H1 (cell line): Measurements from ENCODE around the gene PLAAT2. TPM values are rescaled to one million over a fixed set of nuclear protein-coding genes. Genes with fewer than 3 reads are reported as not detected.

Experiments
- CTBP2 ChIP-seq: IDR thresholded peaks from 2 replicates; pipeline ENCODE4 v1.7.0; 2011; ENCODE audit warnings: borderline replicate concordance, mild to moderate bottlenecking, moderate library complexity, mixed read lengths, low read length; ENCODE audit not compliant: insufficient read depth, insufficient read length
- PHF8 ChIP-seq: fragments of 200-600 bp; sonication (generic); conservative IDR thresholded peaks from 2 replicates; pipeline ENCODE4 v1.7.1; 2012; ENCODE audit warnings: low read depth, mild to moderate bottlenecking, inconsistent platforms, low read length, moderate library complexity
- YY1 ChIP-seq: IDR thresholded peaks from 2 replicates; pipeline ENCODE4 v1.6.1; 2011; ENCODE audit warnings: low read depth, mild to moderate bottlenecking, low read length
- polyA plus RNA-seq, 7 experiments: library from polyadenylated mRNA; depleted of rRNA in 3 of 7; stranded (reverse) in 5 of 7; unstranded in 2 of 7; fragments of >200 nt in 5 of 7; fragments of 200-250 nt in 2 of 7; gene quantifications; 1 replicate in 5 of 7; 2 replicates in 1 of 7; 4 replicates in 1 of 7; pipeline versions ENCODE4 v1.2.1 to v1.2.3, GENCODE V29; 2011 to 2013; ENCODE audit warnings: missing spikeins in 2 of 7, mixed read lengths in 2 of 7
- total RNA-seq: library from RNA; stranded (reverse); fragmentation: NEBNext Ultra II Directional; extraction: Animal tissue kit (Norgen Biotek cat#: 25700); gene quantifications from 2 replicates; pipeline ENCODE4 v1.2.1, GENCODE V29; 2021
- TF ChIP-seq, protein P1 (sequence below): fragments of 300-600 bp; sonication (generic); IDR thresholded peaks from 2 replicates; pipeline ENCODE4 v1.7.1; 2012; ENCODE audit warnings: low read length, moderate library complexity, mild to moderate bottlenecking, inconsistent platforms; ENCODE audit not compliant: insufficient replicate concordance

Gene PLAAT2
- total and polyA plus RNA-seq, 2 of the 8 experiments (the other 6 are each of a cell fraction or from before 2014, with no cell fraction given) = 0.39 TPM; not detected in 1

DNA sequence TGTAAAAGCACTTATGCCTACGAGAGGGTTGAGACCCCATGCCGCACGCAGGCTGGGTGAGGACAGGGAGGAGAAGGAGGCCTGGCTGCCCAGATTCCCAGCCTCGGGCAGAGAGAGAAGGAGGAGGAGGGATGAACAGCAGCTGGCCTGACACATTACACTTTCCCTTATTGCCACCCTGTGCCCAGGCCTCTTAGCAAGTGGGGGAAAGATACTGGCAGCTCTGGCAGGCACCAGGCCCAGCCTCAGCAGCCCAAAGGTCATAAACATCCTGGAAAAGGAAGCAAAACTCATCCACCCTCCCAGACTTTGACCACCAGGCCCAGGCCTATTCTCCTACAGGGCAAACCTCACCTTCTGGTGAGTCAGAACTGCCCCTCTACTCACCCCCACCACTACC, 46.4 kb upstream of the PLAAT2 start (continued):
- TF ChIP-seq, protein P1, sequence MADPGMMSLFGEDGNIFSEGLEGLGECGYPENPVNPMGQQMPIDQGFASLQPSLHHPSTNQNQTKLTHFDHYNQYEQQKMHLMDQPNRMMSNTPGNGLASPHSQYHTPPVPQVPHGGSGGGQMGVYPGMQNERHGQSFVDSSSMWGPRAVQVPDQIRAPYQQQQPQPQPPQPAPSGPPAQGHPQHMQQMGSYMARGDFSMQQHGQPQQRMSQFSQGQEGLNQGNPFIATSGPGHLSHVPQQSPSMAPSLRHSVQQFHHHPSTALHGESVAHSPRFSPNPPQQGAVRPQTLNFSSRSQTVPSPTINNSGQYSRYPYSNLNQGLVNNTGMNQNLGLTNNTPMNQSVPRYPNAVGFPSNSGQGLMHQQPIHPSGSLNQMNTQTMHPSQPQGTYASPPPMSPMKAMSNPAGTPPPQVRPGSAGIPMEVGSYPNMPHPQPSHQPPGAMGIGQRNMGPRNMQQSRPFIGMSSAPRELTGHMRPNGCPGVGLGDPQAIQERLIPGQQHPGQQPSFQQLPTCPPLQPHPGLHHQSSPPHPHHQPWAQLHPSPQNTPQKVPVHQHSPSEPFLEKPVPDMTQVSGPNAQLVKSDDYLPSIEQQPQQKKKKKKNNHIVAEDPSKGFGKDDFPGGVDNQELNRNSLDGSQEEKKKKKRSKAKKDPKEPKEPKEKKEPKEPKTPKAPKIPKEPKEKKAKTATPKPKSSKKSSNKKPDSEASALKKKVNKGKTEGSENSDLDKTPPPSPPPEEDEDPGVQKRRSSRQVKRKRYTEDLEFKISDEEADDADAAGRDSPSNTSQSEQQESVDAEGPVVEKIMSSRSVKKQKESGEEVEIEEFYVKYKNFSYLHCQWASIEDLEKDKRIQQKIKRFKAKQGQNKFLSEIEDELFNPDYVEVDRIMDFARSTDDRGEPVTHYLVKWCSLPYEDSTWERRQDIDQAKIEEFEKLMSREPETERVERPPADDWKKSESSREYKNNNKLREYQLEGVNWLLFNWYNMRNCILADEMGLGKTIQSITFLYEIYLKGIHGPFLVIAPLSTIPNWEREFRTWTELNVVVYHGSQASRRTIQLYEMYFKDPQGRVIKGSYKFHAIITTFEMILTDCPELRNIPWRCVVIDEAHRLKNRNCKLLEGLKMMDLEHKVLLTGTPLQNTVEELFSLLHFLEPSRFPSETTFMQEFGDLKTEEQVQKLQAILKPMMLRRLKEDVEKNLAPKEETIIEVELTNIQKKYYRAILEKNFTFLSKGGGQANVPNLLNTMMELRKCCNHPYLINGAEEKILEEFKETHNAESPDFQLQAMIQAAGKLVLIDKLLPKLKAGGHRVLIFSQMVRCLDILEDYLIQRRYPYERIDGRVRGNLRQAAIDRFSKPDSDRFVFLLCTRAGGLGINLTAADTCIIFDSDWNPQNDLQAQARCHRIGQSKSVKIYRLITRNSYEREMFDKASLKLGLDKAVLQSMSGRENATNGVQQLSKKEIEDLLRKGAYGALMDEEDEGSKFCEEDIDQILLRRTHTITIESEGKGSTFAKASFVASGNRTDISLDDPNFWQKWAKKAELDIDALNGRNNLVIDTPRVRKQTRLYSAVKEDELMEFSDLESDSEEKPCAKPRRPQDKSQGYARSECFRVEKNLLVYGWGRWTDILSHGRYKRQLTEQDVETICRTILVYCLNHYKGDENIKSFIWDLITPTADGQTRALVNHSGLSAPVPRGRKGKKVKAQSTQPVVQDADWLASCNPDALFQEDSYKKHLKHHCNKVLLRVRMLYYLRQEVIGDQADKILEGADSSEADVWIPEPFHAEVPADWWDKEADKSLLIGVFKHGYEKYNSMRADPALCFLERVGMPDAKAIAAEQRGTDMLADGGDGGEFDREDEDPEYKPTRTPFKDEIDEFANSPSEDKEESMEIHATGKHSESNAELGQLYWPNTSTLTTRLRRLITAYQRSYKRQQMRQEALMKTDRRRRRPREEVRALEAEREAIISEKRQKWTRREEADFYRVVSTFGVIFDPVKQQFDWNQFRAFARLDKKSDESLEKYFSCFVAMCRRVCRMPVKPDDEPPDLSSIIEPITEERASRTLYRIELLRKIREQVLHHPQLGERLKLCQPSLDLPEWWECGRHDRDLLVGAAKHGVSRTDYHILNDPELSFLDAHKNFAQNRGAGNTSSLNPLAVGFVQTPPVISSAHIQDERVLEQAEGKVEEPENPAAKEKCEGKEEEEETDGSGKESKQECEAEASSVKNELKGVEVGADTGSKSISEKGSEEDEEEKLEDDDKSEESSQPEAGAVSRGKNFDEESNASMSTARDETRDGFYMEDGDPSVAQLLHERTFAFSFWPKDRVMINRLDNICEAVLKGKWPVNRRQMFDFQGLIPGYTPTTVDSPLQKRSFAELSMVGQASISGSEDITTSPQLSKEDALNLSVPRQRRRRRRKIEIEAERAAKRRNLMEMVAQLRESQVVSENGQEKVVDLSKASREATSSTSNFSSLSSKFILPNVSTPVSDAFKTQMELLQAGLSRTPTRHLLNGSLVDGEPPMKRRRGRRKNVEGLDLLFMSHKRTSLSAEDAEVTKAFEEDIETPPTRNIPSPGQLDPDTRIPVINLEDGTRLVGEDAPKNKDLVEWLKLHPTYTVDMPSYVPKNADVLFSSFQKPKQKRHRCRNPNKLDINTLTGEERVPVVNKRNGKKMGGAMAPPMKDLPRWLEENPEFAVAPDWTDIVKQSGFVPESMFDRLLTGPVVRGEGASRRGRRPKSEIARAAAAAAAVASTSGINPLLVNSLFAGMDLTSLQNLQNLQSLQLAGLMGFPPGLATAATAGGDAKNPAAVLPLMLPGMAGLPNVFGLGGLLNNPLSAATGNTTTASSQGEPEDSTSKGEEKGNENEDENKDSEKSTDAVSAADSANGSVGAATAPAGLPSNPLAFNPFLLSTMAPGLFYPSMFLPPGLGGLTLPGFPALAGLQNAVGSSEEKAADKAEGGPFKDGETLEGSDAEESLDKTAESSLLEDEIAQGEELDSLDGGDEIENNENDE = no peak
- TF ChIP-seq PHF8 (no peak), YY1 (no peak), CTBP2 (no peak)
